HG03196 (cell line): ENCODE measurements around the gene IARS2.
"Not testable (repeated sequence)": the region's sequence is repeated elsewhere in the genome, so short reads cannot be mapped to it uniquely, and the experiment has no call there.

ENCODE experiments used
- ATAC-seq: cut with Tn5 transposase; IDR thresholded peaks from one replicate; pipeline ENCODE4 v1.9.1; 2021; ENCODE audit not compliant: unreplicated experiment

IARS2 gene

DNA sequence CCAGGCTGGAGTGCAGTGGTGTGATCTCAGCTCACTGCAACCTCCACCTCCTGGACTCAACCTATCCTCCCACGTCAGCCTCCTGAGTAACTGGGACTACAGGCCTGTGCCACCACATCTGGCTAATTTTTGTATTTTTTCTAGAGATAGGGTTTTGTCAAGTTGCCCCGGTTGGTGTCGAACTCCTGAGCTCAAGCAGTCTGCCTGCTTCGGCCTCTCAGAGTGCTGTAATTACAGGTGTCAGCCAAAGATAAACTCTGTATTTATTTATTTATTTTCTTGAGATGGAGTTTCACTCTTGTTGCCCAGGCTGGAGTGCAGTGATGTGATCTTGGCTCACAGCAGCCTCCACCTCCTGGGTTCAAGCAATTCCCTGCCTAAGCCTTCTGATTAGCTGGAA, 18.7 kb downstream of the IARS2 start:
- not testable (repeated sequence) for ATAC-seq

DNA sequence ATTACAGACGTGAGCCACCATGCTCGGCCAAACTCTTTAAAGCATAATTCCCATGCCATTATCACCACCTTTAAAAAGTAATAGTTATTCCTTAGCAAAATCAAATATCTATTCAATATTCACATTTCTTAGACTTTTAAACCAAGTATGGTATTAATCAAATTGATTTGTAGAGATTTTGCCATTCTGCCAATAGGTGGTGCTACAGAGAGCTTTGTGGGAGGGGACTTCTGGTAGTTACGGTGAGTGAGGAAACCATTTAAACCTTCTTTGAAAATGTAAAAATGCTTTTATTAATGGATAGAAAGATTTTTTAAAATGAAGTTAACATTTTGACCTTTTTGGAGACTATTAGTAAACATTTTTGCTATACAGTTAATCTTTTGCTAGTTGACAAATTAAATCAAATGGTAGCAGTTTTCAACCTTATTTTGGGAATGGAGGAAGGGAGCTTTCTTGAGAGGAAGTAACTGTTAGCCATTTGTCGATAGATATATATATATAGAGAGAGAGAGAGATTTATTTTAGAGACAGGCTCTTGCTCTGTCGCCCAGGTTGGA, 19.3 kb downstream of the IARS2 start:
- no peak for ATAC-seq

DNA sequence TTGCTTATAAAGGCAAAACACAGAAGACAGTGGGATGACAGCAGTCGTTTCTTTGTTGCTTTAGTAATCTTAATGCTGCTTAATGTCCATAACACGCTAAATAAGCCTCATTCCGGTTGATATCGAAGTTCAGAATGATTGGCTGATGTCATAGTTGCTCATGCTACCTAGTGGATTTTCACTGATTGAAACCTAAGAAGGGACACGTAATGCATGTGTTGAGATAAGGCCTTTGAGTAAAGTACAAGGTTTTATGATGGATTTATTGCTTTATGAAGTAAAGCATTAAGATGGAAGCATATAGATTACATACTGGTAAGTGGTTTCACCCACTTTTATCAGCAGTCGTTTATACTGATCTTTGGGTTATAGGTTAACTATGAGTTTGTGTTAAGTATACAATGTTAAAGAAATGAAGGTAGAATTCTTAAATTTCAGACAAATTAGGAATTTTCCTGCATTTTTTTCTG, 25.1 kb downstream of the IARS2 start:
- no peak for ATAC-seq

DNA sequence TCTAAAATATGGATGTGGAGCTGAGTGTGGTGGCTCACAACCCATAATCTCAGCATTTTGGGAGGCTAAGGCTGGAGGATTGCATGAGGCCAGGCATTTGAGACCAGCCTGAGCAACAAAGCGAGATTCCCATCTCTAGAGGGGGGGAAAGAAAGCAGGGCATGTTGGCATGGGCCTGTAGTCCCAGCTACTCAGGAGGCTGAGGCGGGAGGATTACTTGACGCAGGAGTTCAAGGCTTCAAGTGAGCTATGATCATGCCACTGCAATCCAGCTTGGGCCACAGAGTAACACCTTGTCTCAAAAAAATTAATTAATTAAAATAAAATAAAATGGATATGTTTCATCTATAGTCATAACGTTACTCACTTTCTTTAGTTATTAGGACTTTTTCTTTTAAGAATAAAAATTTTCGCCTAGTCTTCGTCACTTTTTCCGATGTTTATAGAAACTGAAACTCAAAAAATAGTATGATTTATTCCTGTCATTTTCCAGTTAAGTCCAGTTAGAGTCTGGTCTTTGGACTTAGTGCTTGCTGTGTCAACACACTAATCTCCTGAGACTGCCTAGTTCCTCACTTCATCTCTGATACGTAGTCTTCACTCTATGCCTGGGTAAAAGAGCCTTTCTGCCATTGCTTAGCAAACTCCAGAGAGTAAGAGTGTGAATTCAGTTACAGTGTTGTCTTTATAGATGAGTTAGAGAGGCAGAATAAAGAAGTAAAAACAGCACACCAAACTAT, 28.0 kb downstream of the IARS2 start:
- no peak for ATAC-seq

DNA sequence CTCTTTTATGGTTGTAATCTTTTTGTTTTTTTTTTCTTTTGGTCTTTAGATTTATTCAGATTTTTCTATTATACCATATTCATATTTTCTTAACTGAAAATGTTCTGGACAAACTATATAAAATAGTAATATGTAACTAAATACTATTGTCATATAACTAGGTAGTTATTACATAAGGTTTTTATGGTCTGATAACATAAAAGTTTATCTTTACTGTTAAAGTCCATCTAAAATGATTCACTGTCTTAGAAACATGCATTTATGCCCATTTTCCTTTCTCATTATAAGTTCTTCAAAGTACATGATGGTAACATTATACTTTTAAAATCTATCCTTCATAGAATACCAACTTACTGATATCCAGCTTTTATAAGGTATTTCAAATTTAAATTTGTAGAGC, 29.1 kb downstream of the IARS2 start:
- ATAC-seq = no peak

DNA sequence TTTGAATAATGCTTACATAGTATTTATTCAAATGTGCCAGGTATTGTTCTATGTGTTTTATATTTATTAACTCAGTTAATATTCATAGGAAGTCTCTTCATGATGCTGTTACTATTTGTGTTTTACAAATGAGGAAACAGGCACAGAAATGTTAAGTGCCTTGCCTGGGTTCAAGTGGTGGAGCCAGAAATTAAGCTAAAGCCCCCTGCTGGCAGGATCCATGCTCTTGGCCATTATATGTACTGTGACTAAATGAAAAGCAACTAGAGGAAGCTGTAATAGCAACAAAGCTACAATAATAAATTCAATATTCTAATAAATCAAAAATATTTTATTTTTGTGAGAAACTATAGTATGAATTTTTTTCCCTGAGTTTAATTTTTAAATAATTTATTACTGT, 30.0 kb downstream of the IARS2 start:
- ATAC-seq = no peak

DNA sequence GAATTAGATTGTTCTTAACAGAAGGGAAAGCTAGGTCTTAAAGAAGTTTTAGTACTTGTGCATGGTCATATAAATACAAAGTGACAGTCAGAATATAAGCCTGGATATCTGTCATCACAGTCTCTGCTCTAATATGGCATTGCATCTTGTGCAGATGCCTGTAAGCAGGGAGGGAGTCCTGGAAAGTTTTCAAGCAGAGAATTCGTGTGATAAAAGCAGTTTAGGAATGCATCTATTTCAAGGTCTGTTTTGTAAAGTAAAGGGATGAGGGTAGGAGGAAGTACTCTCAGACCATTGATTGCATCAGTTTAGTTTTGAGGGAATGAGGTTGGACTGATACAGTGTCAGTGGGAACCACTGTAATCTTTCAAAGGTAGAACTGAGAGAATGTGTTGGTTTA, 30.6 kb downstream of the IARS2 start:
- no peak for ATAC-seq

DNA sequence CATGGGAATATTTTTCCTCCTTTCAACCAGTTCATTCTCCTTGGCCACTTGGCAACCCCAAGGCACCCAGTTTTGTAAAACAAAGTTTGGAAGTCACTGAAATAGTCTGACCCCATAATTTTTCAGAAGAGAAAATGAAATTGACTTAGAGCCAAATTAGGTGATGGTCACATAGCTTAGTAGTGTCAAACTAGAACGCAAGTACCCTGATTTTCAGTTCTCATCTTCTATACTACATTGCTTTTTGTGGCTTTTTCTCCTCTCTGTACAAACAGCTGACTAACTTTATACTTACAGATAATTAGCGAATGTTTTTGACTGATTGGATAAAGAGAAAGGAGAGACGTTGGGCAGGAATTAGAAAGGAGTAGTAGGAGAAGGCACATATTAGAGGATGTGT, 33.1 kb downstream of the IARS2 start:
- ATAC-seq = no peak

DNA sequence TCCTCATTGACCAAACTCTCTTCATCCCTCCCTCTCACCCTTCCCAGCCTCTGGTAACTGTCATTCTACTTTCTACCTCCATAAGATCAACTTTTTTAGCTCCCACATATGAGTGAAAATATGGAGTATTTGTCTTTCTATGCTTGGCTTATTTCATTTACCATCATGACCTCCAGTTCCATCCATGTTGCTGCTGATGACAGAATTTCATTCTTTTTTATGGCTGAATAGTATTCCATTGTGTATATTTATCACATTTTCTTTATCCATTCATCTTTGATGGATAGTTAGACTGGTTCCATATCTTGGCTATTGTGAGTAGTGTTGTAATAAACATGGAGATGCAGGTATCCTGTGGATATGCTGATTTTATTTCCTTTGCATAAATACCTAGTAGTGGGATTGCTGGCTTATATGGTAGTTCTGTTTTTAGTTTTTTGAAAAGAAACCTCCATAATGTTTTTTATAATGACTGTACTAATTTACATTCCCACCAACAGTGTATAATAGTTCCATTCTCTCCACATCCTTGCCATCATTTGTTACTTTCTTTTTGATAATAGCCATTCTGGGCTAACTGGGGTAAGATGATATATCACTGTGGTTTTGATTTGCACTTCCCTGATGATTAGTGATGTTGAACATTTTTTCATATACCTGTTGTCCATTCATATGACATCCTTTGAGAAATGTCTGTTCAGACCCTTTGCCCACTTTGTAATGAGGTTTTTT, 35.7 kb downstream of the IARS2 start:
- ATAC-seq = no peak

DNA sequence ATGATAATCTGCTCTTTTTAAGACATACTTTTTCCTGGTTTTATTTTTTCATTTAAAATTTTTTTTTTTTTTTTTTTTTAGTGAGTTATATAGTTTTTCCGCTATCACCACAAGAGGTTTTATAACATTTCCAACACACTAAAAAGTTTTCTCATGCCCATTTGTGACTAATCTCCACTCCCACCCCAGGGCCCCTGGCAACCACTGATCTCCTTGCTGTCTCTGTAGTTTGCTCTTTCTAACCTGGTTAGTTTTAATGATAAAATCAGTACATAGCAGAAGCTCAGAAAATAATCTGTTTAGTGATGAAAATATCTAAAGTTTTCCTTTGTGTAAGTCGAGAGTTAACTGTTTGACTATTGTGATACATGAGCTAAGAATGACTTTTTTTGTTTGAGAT, 41.8 kb downstream of the IARS2 start:
- no peak for ATAC-seq

DNA sequence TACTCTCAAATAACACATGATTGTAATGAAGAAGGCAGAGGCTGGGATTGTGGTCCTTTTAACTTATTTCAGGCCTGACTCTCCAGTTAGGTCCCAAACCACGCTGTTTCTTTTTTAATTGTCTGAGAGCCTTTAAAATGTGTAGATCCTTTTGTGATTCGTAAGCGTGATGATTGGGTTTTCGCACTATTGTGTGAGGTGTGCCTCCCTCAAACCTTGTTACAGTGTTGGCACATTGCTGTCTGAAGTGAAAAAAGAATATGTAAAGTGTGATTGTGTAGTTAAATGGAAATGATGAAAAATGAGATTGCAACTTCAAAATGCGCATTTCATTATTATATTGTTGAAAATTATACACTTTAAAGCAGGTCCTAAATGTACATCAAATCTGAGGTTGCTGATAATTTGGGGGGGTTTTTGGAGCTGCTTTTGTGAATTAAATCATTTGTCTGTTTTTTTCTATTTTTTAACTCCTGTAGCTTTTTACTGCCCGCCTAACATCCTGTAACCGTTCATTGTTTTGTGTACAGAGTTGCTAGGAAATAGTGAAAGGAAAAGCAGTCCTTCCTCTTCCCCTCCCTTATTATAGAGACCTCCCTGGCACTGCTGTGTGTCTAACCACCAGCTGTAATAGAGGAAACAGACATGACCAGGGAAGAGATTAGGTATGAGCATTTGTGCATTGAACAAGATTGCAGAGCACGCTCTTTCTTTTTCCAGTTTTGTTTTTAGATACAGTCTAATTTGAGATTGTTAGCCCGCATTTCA, 43.3 kb downstream of the IARS2 start:
- ATAC-seq = no peak

DNA sequence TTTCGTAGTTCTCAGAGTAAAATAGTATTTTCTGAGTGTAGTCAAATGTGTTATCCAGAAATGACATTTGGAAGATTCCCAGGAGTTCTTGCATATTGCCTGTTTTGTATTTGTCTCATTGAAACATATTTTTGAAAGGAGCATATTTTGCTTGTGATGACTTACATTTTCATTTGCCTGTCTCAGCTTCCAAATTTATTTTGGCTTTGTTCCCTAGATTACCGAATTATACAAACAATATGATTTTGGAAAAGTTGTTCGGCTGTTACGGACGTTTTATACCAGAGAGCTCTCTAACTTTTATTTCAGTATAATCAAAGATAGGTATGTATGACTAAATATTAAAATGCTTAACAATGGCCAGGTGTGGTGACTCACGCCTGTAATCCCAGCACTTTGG, 46.0 kb downstream of the IARS2 start:
- ATAC-seq = no peak

DNA sequence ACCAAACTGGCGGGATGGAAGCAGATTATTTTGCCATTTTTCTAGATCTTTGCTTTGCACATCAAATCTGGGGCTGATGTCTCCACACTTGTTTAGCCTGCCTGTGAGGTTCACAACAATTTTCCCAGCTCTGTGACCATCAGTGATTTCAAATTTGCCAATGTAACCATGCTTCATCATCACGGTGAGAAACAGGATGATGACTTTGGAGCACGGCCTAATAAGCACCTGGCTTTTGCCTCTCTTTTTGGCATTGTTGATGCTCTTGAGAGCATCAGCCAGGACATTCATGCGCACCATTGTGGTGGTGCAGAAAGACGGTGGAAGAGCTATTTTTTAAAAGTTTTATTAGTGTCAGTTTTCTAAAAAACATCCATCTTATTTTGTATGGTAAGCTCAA, 50.1 kb downstream of the IARS2 start:
- ATAC-seq = no peak

DNA sequence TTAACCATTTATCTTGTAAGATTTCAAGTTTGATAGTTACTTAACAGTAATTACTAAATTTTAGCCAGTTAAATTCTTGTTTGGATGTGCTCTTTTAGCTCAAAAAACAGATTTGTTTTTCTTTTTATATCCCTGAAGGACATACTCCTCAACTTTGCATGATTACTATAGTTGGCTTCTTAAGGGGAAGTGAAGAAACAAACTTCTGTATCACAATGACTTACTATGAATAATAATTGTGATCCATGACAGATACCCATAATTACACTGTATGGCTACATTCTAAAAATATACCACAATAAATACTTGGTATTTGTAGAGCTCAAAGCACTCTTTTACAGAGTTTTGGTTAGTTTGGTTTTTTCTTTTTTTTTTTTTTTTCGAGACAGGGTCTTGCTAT, 55.8 kb downstream of the IARS2 start:
- no peak for ATAC-seq

DNA sequence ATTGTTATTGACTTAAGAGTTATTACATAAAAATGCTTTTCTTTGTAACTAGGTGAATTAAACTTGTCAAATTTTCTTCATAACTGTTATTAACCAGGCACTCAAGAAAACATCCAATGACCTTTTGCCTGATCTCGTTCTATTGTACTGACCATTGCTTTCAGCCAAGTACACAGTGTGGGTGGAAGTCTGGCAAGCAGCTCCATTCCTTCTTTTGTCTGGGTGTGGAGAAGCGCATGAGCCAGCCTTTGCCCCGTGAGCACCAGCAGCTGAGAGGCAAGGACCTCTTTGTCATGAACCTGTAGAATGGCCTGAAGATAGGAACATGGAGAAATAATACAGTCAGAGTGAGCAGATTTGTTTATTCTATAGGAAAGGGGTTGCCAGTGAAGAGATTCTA, 57.5 kb downstream of the IARS2 start:
- ATAC-seq = no peak

DNA sequence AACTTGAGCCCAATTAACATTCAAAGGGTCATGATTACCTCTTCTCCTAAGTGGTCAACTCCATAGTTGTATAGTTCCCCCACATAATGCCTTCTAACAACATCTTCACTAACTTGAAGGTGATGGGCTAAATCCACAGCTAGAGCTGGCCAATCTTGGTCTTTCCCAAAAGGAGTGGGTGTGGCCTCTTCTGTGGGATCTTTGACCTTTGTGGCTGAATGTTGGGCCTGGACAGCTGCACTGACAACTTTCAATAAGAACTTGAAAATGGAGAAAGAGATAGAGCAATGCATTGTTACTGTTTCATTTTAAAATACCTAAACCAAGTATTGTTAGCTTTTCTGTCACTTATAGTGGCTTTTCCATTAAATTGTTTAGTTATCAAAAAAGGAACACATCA, 59.2 kb downstream of the IARS2 start:
- no peak for ATAC-seq

DNA sequence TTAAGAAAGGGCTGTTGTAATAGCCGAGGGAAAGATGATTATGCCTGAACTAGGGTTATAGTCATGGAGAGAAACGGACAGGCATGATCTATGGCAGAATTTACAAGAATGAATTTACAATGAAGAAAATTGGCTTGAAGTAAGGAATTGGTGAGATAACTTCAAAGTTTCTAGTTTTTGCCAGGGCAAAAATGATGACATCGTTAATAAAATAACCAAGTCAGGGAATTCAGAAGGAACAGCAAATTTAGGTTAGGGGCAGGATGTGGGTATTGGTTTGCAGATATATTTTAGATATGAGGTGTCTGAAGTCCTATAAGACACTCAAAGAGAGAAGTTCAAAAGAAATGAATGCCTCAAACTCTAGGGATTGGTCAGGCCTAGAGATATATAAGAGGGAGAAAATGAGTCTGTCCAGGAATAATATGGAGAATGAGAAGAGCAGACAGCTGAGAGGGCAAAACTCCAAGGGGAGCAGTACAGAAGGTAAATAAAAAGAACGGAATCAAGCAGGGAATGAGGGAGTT, 62.8 kb downstream of the IARS2 start:
- no peak for ATAC-seq

DNA sequence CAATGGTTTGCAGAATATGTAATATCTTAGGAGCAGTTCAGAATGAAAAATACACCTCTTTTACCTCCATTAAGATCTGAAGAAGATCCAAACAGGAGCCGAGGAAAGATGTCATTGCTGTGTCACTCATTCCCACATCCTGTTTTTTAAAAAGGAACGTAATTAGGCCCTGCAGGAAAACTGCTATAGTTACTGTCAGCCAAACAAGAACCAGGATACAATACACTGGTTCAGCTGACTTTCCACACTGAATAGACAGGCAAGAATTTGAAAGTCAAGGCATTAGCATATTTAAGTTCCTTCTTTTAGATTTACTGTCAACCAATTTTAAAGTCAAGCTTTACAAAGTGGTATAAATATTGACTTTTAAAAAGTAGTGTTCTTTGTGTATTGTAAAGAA, 63.8 kb downstream of the IARS2 start:
- ATAC-seq = no peak

DNA sequence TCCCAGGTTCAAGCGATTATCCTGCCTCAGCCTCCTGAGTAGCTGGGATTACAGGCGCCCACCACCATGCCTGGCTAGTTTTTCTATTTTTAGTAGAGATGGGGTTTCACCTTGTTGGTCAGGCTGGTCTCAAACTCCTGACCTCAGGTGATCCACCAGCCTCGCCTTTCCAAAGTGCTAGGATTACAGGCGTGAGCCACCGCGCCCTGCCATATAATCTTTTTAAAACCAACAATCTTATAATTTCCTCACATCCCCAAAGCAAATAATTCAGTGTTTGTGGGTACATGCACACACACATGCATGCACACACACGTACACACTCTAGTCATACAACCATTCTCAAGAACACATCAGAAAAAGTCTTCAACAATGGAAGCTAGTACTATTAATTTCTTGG, 64.6 kb downstream of the IARS2 start:
- ATAC-seq = not testable (repeated sequence)

DNA sequence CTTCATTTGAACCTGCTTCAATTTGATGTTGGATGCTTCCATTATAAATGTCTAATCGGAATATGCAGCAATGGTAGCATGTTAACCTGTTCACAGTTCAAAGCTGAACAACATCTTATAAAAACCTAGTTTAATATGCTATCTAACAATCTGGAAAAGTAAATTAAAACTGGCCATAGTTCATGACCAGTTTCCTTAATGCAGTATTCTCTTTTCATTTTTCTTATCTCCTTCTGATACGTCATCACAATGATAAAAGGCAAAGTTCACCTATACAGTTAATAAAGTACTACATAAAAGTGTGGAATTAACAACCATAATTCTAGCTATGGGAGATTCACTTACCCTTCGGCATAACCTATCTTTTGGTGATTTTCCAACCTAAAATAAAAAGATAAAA, 65.1 kb downstream of the IARS2 start:
- ATAC-seq = no peak

DNA sequence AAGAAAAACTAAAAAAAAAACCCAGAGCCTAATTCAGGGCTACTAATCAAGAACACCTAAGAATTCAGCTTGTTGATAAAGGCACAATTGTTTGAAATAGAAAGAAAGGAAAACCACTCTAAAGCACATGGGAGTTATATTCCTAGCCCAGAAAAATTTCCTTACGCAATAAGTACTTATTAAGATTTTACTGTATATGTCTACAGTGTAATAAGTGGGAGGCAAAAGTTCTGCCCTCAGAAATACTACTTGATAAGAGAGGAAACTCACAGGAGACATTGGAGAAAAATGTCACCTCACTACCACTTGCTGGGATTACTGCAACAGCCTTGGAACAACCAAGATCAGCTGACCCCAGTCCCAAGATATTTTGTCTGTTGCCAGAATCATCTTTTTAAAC, 66.1 kb downstream of the IARS2 start:
- no peak for ATAC-seq
